Cerebellar cortex (tissue), 1 donor: ENCODE measurements around the gene GPR61.
A peak's percentile ranks its signal among the peaks of the same experiment; 100 is the strongest.

Experiments
- DNase-seq: peaks from one replicate; pipeline ENCODE4 v3.0.0-alpha.2; 2015; ENCODE audit warnings: low spot score

Gene GPR61

GRCh38 chr1:109508873-109509175 is 30.8 kb upstream of the GPR61 start:
- DNase-seq = no peak

- DNase-seq = no peak
Measured at GRCh38 chr1:109509176-109510134, 30.2 kb upstream of the GPR61 start, which contains the start of gene AMIGO1. Gene AMIGO1, minus strand, starts transcription at chr1:109509727. Its CDS starts 815 bp downstream, at chr1:109508912.

- no peak for DNase-seq
Measured at GRCh38 chr1:109513110-109513710, 26.5 kb upstream of the GPR61 start.

- DNase-seq = no peak
Measured at GRCh38 chr1:109514846-109515245, 24.8 kb upstream of the GPR61 start.

- DNase-seq = no peak
Measured at GRCh38 chr1:109516872-109517271, 22.8 kb upstream of the GPR61 start.

GRCh38 chr1:109517337-109517736 is 22.3 kb upstream of the GPR61 start:
- no peak for DNase-seq

- DNase-seq = no peak
Measured at GRCh38 chr1:109521002-109521951, 18.4 kb upstream of the GPR61 start.

GRCh38 chr1:109522026-109522425 is 17.6 kb upstream of the GPR61 start:
- no peak for DNase-seq

GRCh38 chr1:109523706-109524105 is 16.0 kb upstream of the GPR61 start:
- peak; percentile 85 for DNase-seq

- no peak for DNase-seq
Measured at GRCh38 chr1:109527098-109527811, 12.4 kb upstream of the GPR61 start.

GRCh38 chr1:109527846-109528695 is 11.6 kb upstream of the GPR61 start:
- DNase-seq = no peak

- no peak for DNase-seq
Measured at GRCh38 chr1:109528712-109529111, 11.0 kb upstream of the GPR61 start.

- no peak for DNase-seq
Measured at GRCh38 chr1:109529881-109530456, 9.7 kb upstream of the GPR61 start.

- peak; percentile 57 for DNase-seq
Measured at GRCh38 chr1:109530457-109531087, 9.1 kb upstream of the GPR61 start.

GRCh38 chr1:109531380-109531779 is 8.3 kb upstream of the GPR61 start:
- DNase-seq = no peak

GRCh38 chr1:109531826-109532364 is 7.8 kb upstream of the GPR61 start:
- DNase-seq = no peak

- peak; percentile 88 for DNase-seq
Measured at GRCh38 chr1:109532365-109533136, 7.1 kb upstream of the GPR61 start.

GRCh38 chr1:109534307-109534858 is 5.3 kb upstream of the GPR61 start:
- no peak for DNase-seq
